Middle frontal gyrus (tissue), 1 donor: ENCODE data around the gene CEBPZOS.

ENCODE experiments used
- DNase-seq: peaks from one replicate; pipeline ENCODE4 v3.0.0-alpha.2; 2015; ENCODE audit warnings: low spot score; ENCODE audit errors: extremely low spot score

The CEBPZOS gene

GRCh38 chr2:37196320-37197195, at the start of gene CEBPZOS:
Gene CEBPZOS (plus strand): TSS chr2:37196496. CDS start chr2:37199705, 3,209 bp downstream.
- DNase-seq: peak; percentile 50

GRCh38 chr2:37148325-37148724, 48.0 kb upstream of the CEBPZOS start:
- DNase-seq: no peak

GRCh38 chr2:37149626-37150322, 46.5 kb upstream of the CEBPZOS start:
- no peak for DNase-seq

GRCh38 chr2:37153224-37153623, 43.1 kb upstream of the CEBPZOS start:
- no peak for DNase-seq

GRCh38 chr2:37154785-37155184, 41.5 kb upstream of the CEBPZOS start:
- no peak for DNase-seq

GRCh38 chr2:37156071-37156856, 40.0 kb upstream of the CEBPZOS start:
- no peak for DNase-seq

- DNase-seq: peak; percentile 40
Measured at GRCh38 chr2:37156857-37157714, 39.2 kb upstream of the CEBPZOS start, which contains the start of gene EIF2AK2. Gene EIF2AK2 (minus strand): TSS chr2:37156980. CDS start chr2:37147806, 9,174 bp downstream.

- no peak for DNase-seq
Measured at GRCh38 chr2:37164757-37165156, 31.5 kb upstream of the CEBPZOS start.

GRCh38 chr2:37167636-37168180, 28.6 kb upstream of the CEBPZOS start:
- DNase-seq: no peak

- no peak for DNase-seq
Measured at GRCh38 chr2:37168217-37168981, 27.9 kb upstream of the CEBPZOS start.

GRCh38 chr2:37171624-37171950, 24.7 kb upstream of the CEBPZOS start:
- no peak for DNase-seq

GRCh38 chr2:37173741-37174140, 22.6 kb upstream of the CEBPZOS start:
- DNase-seq: no peak

- DNase-seq: no peak
Measured at GRCh38 chr2:37180006-37180639, 16.2 kb upstream of the CEBPZOS start.

GRCh38 chr2:37180640-37181039, 15.7 kb upstream of the CEBPZOS start:
- DNase-seq: no peak

GRCh38 chr2:37181726-37182684, 14.3 kb upstream of the CEBPZOS start:
- DNase-seq: no peak

GRCh38 chr2:37188570-37188969, 7.7 kb upstream of the CEBPZOS start, which contains the start of gene SULT6B1:
Gene SULT6B1 (minus strand): TSS chr2:37188670. CDS start chr2:37188640, 30 bp downstream.
- DNase-seq: no peak

- no peak for DNase-seq
Measured at GRCh38 chr2:37189452-37190153, 6.7 kb upstream of the CEBPZOS start.
